GM03348 (cell line): ENCODE data around the gene ATF1.
"Not testable (repeated sequence)": the region's sequence is repeated elsewhere in the genome, so short reads cannot be mapped to it uniquely, and the experiment has no call there.

ENCODE experiments used
- DNase-seq: peaks from one replicate; pipeline ENCODE4 v3.0.0; 2012; ENCODE audit warnings: low spot score

ATF1 gene

GRCh38 chr12:50753232-50753769 lies 10.6 kb upstream of the ATF1 start:
- DNase-seq = no peak

GRCh38 chr12:50764286-50765094 lies 589 bp downstream of the ATF1 start:
- DNase-seq = peak; percentile 83

GRCh38 chr12:50765095-50765911 lies 1.4 kb downstream of the ATF1 start:
- peak; percentile 72 for DNase-seq

DNA sequence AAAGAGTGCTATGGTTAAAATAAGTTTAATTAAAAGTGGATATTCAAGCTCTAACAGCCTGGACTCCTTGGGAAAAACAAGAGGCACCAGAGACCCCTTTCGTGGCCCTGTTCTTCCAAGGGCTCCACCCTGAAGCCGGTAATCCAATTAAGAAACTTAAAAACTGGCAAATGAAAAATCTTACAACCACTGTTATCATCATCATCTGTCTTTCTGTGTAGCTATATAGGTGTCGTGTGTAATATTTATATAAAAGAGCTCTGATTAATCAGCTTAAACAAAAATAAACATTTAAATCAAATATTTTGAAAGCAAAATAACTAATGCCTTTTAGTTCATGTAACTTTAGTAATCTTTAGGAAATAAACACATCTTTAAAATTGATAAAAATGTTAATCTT lies 4.5 kb downstream of the ATF1 start:
- DNase-seq = no peak

GRCh38 chr12:50768813-50769212 lies 4.9 kb downstream of the ATF1 start:
- DNase-seq = not testable (repeated sequence)

DNA sequence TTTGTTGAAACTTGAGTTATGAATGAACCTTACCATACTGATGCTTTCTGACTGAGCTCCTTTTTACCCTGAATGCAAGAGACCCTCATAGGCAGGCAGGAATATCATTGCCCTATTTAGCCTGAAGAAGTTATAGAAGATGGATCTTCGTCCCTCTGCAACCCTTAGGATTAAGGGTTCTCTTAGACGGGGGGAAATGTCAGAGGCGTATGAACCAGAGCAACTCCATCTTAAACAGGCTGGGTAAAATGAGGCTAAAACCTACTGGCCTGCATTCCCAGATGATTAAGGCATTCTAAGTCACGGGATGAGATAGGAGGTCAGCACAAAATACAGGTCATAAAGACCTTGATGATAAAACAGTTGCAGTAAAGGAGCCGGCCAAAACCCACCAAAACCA lies 7.5 kb downstream of the ATF1 start:
- no peak for DNase-seq

GRCh38 chr12:50772470-50772869 lies 8.6 kb downstream of the ATF1 start:
- no peak for DNase-seq

DNA sequence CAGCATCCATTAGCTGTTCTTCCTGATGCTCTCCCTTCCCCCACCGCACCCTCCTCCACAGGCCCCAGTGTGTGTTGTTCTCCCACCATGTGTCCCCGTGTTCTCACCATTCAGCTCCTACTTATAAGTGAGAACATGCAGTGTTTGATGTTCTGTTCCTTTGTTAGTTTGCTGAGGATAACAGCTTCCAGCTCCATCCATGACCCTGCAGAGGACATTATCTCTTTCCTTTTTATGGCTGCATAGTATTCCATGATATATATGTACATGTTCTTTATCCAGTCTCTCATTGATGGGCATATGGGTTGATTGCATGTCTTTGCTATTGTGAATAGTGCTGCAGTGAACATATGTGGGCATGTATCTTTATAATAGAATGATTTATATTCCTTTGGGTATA lies 9.0 kb downstream of the ATF1 start:
- DNase-seq = no peak

DNA sequence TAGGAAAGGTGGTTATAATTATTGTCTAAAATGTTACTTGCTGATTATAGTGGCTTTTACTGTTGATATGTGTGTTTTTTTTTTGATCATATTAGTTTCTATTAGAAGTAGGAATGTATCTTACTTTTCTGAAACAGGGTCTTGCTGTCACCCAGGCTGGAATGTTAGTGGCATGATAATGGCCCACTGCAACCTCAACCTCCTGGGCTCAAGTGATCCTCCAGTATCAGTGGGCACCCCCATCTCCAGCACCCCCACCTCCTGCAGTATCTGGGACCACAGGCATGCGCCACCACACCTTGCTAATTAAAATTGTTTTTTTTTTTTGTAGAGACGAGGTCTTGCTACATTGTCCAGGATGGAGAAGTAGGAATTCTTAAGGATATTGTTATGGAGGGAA lies 11.3 kb downstream of the ATF1 start:
- no peak for DNase-seq

- no peak for DNase-seq
Measured at GRCh38 chr12:50776749-50777728, 13.1 kb downstream of the ATF1 start.

- DNase-seq = no peak
Measured at GRCh38 chr12:50778663-50779590, 15.0 kb downstream of the ATF1 start.

GRCh38 chr12:50780013-50780412 lies 16.1 kb downstream of the ATF1 start:
- no peak for DNase-seq

DNA sequence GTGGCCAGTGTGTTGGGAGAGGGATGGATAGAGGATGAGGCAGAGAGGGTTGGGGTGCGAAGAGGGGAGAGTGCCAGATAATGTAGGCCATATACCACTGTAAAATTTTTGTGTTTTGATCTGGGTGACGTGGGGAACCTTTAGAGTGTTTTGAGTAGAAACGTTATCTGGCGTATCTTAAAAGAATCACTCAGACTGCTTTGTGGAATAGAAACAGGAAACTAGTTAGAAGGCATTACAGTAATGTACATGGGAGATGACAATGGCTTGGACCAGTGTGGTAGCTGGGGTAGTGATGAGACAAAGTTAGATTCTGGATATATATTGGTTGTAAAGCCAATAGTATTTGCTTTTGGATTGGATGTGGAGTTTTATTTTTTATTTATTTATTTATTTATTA lies 20.6 kb downstream of the ATF1 start:
- no peak for DNase-seq

DNA sequence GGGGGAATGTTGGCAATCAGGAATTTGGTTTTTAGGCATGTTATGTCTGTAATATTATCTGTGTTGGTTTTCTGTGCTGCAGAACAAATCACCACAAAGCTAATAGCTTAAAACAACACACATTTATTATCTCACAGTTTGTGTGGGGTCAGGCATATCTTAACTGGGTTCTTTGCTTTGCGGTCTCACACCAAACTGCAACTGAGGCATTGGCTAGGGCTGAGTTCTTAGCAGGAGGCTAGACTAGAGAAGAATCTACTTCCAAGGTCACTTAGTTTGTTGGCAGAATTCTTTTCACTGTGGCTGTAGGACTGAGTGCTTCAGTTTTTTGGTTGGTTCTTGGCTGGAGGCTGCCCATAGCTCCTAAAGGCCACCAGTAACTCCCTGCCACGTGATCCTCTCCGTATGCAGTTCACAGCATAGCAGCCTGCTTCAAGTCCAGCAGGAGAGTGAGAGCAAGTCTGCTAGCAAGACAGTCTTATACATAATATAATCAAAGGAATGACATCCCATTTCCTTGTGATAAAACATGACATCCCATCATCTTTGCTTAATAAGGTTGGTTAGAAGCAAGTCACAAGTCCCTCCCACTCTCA lies 21.6 kb downstream of the ATF1 start:
- DNase-seq = no peak

DNA sequence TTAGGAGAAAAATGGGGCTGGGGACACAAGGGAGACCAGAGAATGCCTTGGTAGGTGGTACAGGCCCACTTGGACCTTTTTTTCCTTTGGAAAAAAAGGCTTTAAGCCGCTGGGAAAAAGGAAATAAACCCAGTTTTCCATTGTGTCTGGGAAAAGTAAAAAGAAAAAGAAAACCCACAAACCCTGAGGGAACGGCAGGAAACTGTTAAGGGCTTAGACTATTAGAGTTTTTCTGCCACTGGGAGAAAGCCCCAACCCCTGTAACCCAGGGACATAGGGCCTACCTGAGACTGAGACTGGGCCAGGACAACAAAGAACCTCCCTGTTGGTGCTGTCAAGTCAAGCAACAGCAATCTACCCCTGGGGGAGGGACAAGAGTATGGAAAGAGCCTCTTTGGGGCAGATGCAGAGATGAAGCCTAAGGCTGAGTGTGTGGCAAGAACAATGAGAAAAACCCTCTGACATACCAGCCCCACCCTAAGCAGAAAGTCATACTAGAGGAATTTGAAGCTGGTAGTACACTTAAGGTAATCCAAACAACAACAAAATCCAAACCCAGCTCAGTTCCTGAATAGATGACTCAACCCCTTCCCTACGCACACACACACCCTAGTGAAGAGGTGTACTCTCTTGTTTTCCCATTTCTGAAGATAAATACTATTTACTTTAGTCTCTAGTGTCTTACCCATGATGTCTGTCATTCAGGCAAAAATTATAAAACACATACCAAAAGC lies 22.8 kb downstream of the ATF1 start:
- peak; percentile 86 for DNase-seq

- no peak for DNase-seq
Measured at GRCh38 chr12:50787618-50788017, 23.7 kb downstream of the ATF1 start.

DNA sequence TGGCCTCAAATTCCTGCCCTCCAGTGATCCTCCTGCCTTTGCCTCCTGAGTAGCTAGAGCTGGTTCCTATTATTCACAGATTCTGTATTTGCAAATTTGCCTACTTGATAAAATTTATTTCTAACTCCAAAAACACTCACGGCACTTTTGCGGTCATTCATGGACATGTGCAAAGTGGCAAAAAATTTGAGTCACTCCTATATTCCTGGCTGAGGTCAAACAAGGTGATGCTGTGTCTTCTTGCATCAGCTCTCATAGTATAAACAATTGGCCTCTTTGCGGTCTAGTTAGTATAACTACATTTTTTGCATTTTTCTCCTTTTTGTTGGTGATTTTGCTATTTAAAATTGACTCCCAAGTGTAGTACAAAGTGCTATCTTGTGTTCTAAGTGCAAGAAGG lies 24.7 kb downstream of the ATF1 start:
- peak; percentile 9 for DNase-seq

DNA sequence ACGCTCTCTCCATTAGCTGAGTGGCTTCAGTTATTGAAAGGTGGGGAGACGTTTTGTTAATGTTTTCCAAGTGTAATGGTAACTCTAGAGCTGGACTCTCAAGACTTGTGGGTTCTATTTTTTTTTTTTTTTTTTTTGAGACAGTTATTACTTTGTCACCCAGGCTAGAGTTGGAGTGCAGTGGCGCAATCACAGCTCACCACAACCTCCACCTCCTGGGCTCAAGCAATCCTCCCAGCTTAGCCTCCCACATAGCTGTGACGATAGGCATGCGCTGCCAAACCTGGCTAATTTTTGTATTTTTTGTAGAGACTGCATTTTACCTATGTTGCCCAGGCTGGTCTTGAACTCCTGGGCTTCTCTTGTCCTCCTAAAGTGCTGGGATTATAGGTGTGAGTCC lies 26.2 kb downstream of the ATF1 start:
- no peak for DNase-seq

- no peak for DNase-seq
Measured at GRCh38 chr12:50799908-50800307, 36.0 kb downstream of the ATF1 start.
